Fibroblast of lung (primary cell): ENCODE measurements around the gene AKT1S1. TPM values are rescaled to one million over a fixed set of nuclear protein-coding genes. Genes with fewer than 3 reads are reported as not detected.

ENCODE experiments used
- DNase-seq, 2 donors: peaks; one replicate each; pipeline versions ENCODE4 v3.0.0 to v3.0.0-alpha.2; 2010; ENCODE audit warnings: low read depth in 2 of 2
- H2AFZ ChIP-seq: 2 replicates; pipeline ENCODE4 v1.5.1; 2012; ENCODE audit warnings: low read length, control low read depth, inconsistent platforms
- H3K27ac ChIP-seq: 2 replicates; pipeline ENCODE4 v1.5.1; 2011; ENCODE audit warnings: low read length, control low read depth; ENCODE audit not compliant: insufficient read depth
- H3K27me3 ChIP-seq: 2 replicates; pipeline ENCODE4 v1.5.1; 2011; ENCODE audit warnings: mild to moderate bottlenecking, low read length; ENCODE audit not compliant: control insufficient read depth, insufficient read depth
- H3K36me3 ChIP-seq: 2 replicates; pipeline ENCODE4 v1.5.1; 2011; ENCODE audit warnings: low read length; ENCODE audit not compliant: control insufficient read depth, insufficient read depth
- H3K4me1 ChIP-seq: 2 replicates; pipeline ENCODE4 v1.5.1; 2011; ENCODE audit warnings: low read length; ENCODE audit not compliant: control insufficient read depth, insufficient read depth; ENCODE audit errors: extremely low read depth
- H3K4me2 ChIP-seq: 2 replicates; pipeline ENCODE4 v1.5.1; 2011; ENCODE audit warnings: low read length, control low read depth; ENCODE audit not compliant: insufficient read depth; ENCODE audit errors: extremely low read depth
- H3K4me3 ChIP-seq, 4 experiments: fragments of 200-600 bp in 1 of 4; sonication (generic) in 1 of 4; replicated peaks in 1 of 4; 2 replicates each; pipeline ENCODE4 v1.5.1; 2011 to 2016; ENCODE audit warnings: low read length in 4 of 4, low read depth in 3 of 4, mild to moderate bottlenecking in 3 of 4, control low read depth in 2 of 4, inconsistent platforms in 1 of 4, mixed read lengths in 1 of 4; ENCODE audit not compliant: insufficient read depth in 1 of 4; ENCODE audit errors: control extremely low read depth in 1 of 4
- H3K79me2 ChIP-seq: 2 replicates; pipeline ENCODE4 v1.5.1; 2012; ENCODE audit warnings: mild to moderate bottlenecking, low read length, inconsistent platforms; ENCODE audit not compliant: control insufficient read depth, insufficient read depth
- H3K9ac ChIP-seq: 2 replicates; pipeline ENCODE4 v1.5.1; 2011; ENCODE audit warnings: mild to moderate bottlenecking, low read length, control low read depth; ENCODE audit not compliant: insufficient read depth
- H3K9me3 ChIP-seq: 2 replicates; pipeline ENCODE4 v1.5.1; 2012; ENCODE audit warnings: low read depth, low read length; ENCODE audit not compliant: control insufficient read depth, insufficient read depth
- H4K20me1 ChIP-seq: 2 replicates; pipeline ENCODE4 v1.5.1; 2011; ENCODE audit warnings: low read length; ENCODE audit not compliant: control insufficient read depth, insufficient read depth; ENCODE audit errors: extremely low read depth
- CTCF ChIP-seq, 2 donors: IDR thresholded peaks in 1 of 2; conservative IDR thresholded peaks in 1 of 2; 1 replicate in 1 of 2; 2 replicates in 1 of 2; pipeline ENCODE4 v1.5.1; 2011 to 2012; ENCODE audit warnings: low read length in 2 of 2, control low read depth in 1 of 2, inconsistent platforms in 1 of 2, low read depth in 1 of 2, mild to moderate bottlenecking in 1 of 2
- EZH2 ChIP-seq: IDR thresholded peaks from 2 replicates; pipeline ENCODE4 v1.5.1; 2012; ENCODE audit warnings: low read length, control low read depth, mild to moderate bottlenecking; ENCODE audit errors: missing control alignments
- polyA plus RNA-seq, 2 donors: library from polyadenylated mRNA; depleted of rRNA in 1 of 2; stranded (reverse) in 1 of 2; unstranded in 1 of 2; fragments of >200 nt; gene quantifications; 2 replicates each; pipeline ENCODE4 v1.2.1, GENCODE V29; 2011 to 2012; ENCODE audit warnings: missing spikeins in 1 of 2
- total RNA-seq: library from RNA; depleted of rRNA; stranded (reverse); fragments of >200 nt; gene quantifications from 2 replicates; pipeline ENCODE4 v1.2.1, GENCODE V29; 2014

AKT1S1 gene
- total and polyA plus RNA-seq, 2 donors (not counting 1 experiment from before 2014, with no cell fraction given): 12.2 to 37.4 TPM

GRCh38 chr19:49866933-49867782 is 10.0 kb downstream of the AKT1S1 start, which contains the start of gene PNKP:
PNKP (minus strand) TSS chr19:49867576; CDS start chr19:49867204, 372 bp downstream.
- no peak for TF ChIP-seq CTCF (conservative IDR thresholded peaks at IDR 0.05 in 1 of 2, IDR thresholded peaks at IDR 0.05 in 1 of 2; ENCODE audit: low read depth in 1 of 2, low read length in 2 of 2)
- TF ChIP-seq EZH2: no peak
- Histone ChIP-seq H3K27ac (peak within 1 kb of the TSS; percentile 78), H3K9me3 (no peaks in the 10 kb centered on the region), H2AFZ (peak within 1 kb of the TSS; percentile 46), H3K4me2 (peak within 1 kb of the TSS; percentile 97), H3K4me3 (peak within 1 kb of the TSS; percentile 76 to 94 (median 79)), H3K27me3 (no peaks in the 10 kb centered on the region), H3K36me3 (peaks cover 17% of the 10 kb centered on the region), H4K20me1 (no peaks in the 10 kb centered on the region), H3K4me1 (peaks cover 16% of the 10 kb centered on the region), H3K79me2 (peaks cover 24% of the 10 kb centered on the region), H3K9ac (peak within 1 kb of the TSS; percentile 79)
- peak; percentile 89 to 91 for DNase-seq

- Histone ChIP-seq H3K27me3 (no peaks in the 10 kb centered on the region), H2AFZ (no peak overlapping the region), H3K4me2 (no peak overlapping the region), H3K9ac (no peak overlapping the region), H3K79me2 (peaks cover 24% of the 10 kb centered on the region), H3K4me3 (no peak overlapping the region), H4K20me1 (no peaks in the 10 kb centered on the region), H3K27ac (no peak overlapping the region), H3K36me3 (peaks cover 30% of the 10 kb centered on the region), H3K4me1 (peaks cover 10% of the 10 kb centered on the region), H3K9me3 (no peaks in the 10 kb centered on the region)
- TF ChIP-seq EZH2 (no peak), CTCF (conservative IDR thresholded peaks at IDR 0.05 in 1 of 2, IDR thresholded peaks at IDR 0.05 in 1 of 2; ENCODE audit: low read depth in 1 of 2, low read length in 2 of 2) (no peak)
- no peak for DNase-seq
These were observed 12.3 kb downstream of the AKT1S1 start for GRCh38 chr19:49864890-49865289.

DNA sequence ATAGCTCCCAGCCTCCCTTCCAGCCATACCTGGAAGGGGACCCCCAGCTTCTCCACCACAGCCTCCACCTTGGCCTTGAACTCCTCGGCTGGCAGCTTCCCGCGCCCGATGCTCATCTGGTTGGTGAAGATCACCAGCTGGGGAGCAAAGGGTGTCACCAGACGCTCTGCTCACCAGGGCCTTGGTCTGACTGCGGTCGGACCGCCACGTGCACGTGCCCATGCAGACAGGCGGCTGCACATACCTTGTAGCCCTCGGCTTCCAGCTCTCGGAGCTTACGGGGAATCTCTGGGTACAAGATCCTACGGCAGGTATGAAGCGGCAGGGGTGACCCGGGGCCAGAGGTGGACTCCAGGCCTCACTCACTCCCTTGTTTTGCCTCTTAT is 13.2 kb downstream of the AKT1S1 start:
- Histone ChIP-seq H3K4me2 (no peak overlapping the region), H4K20me1 (no peaks in the 10 kb centered on the region), H3K4me3 (no peak overlapping the region), H3K27me3 (no peaks in the 10 kb centered on the region), H3K9ac (no peak overlapping the region), H3K79me2 (peaks cover 24% of the 10 kb centered on the region), H3K36me3 (peaks cover 34% of the 10 kb centered on the region), H3K9me3 (no peaks in the 10 kb centered on the region), H3K4me1 (peaks cover 14% of the 10 kb centered on the region), H3K27ac (no peak overlapping the region), H2AFZ (no peak overlapping the region)
- no peak for DNase-seq
- no peak for TF ChIP-seq CTCF (conservative IDR thresholded peaks at IDR 0.05 in 1 of 2, IDR thresholded peaks at IDR 0.05 in 1 of 2; ENCODE audit: low read depth in 1 of 2, low read length in 2 of 2)
- no peak for TF ChIP-seq EZH2
